Activated CD4-positive, alpha-beta memory T cell treated with anti-CD3 and anti-CD28 coated beads, Interleukin-2, amount 10 ng/mL, durations not matched to agents 7 days and 5 days (primary cell): ENCODE results near the gene STARD10. TPM values are rescaled to one million over a fixed set of nuclear protein-coding genes. Genes with fewer than 3 reads are reported as not detected.

Experiments
- CTCF ChIA-PET: fragments of 350-600 bp; sonication (Branson Sonifier 250); formaldehyde crosslinking; loops from one replicate; lab custom pipeline; 2021; ENCODE audit warnings: antibody characterized with exemption, inconsistent platforms; lab: Charles Lee
- POLR2A ChIA-PET: fragments of 350-600 bp; sonication (Branson Sonifier 250); formaldehyde crosslinking; loops from one replicate; lab custom pipeline; 2021; ENCODE audit warnings: antibody characterized with exemption; lab: Charles Lee
- DNase-seq: peaks from one replicate; pipeline ENCODE4 v3.0.0-alpha.2; 2020
- H3K27ac Mint-ChIP-seq: one replicate; pipeline ENCODE4 v1.8.0; 2021; ENCODE audit warnings: mild to moderate bottlenecking, mixed read lengths
- H3K27me3 Mint-ChIP-seq: one replicate; pipeline ENCODE4 v1.8.0; 2021; ENCODE audit warnings: mixed read lengths
- H3K36me3 Mint-ChIP-seq: one replicate; pipeline ENCODE4 v1.8.0; 2021; ENCODE audit warnings: low read depth, mixed read lengths
- H3K4me1 Mint-ChIP-seq: one replicate; pipeline ENCODE4 v1.8.0; 2021; ENCODE audit warnings: mixed read lengths
- H3K4me3 Mint-ChIP-seq: one replicate; pipeline ENCODE4 v1.8.0; 2021; ENCODE audit warnings: mild to moderate bottlenecking, mixed read lengths
- H3K9me3 Mint-ChIP-seq: one replicate; pipeline ENCODE4 v1.8.0; 2021; ENCODE audit warnings: mixed read lengths
- total RNA-seq, 2 experiments: library from RNA; stranded (reverse); gene quantifications; one replicate each; pipeline ENCODE4 v1.2.3, GENCODE V29; 2021

Gene STARD10
- total RNA-seq, 2 experiments from 2014 or later: 11.3 to 11.6 TPM

DNA sequence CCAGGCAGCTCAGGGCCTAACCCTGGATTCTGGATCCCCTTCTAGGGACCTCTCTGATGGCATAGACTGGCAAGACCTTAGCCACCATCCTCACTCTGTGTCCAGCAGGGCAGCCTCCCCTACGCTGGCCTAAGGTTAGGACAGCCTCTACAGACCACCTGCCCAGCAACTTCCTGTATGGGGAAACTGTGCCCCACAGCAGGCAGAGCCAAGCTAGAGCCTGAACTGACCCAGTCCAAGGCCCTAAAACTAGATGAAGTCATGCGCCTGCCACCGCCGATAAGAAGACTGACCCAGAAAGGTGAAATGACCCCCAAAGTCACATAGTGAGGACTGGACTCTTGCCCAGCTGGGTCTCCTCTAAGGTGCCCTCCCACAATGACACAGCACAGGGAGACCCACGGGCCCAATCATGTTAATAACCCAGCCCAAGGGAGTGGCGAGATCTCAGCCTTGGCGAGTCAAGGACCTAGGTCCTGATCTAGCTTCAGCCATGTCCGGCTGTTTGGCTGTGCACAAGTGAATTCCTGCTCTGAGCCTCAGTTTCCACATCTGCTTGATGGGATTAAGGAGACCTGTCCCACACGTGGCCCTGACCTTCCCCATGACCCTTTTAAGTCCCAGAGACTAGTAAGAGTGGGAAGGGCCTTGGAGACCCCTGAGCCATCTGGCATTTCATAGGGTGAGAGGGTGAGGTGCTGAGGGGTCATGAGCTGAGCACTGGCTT is 17.6 kb downstream of the STARD10 start:
- ChIA-PET POLR2A (interaction anchor here (1.2 to 1.4 kb wide), 2 partner anchors 10 to 51 kb away, joined by 3 to 4 read pairs; no protein-coding TSS in a partner anchor), CTCF (interaction anchor here (0.6 kb wide), 1 partner anchor 51 kb away, joined by 3 read pairs; no protein-coding TSS in a partner anchor)
- Mint-ChIP-seq H3K27ac (no peak overlapping the region), H3K4me3 (no peak overlapping the region), H3K36me3 (no peaks in the 10 kb centered on the region), H3K4me1 (peaks cover 6% of the 10 kb centered on the region), H3K9me3 (no peaks in the 10 kb centered on the region), H3K27me3 (peaks cover 11% of the 10 kb centered on the region)
- DNase-seq: no peak

- Mint-ChIP-seq H3K9me3 (no peaks in the 10 kb centered on the region), H3K36me3 (no peaks in the 10 kb centered on the region), H3K27me3 (peaks cover 8% of the 10 kb centered on the region), H3K27ac (no peak overlapping the region), H3K4me3 (no peak overlapping the region), H3K4me1 (peaks cover 6% of the 10 kb centered on the region)
- ChIA-PET POLR2A (interaction anchor here (1.2 to 1.4 kb wide), 2 partner anchors 11 to 50 kb away, joined by 3 to 4 read pairs; no protein-coding TSS in a partner anchor), CTCF (no interaction called here)
- no peak for DNase-seq
Observed at GRCh38 chr11:72775288-72776110, 18.3 kb downstream of the STARD10 start.

DNA sequence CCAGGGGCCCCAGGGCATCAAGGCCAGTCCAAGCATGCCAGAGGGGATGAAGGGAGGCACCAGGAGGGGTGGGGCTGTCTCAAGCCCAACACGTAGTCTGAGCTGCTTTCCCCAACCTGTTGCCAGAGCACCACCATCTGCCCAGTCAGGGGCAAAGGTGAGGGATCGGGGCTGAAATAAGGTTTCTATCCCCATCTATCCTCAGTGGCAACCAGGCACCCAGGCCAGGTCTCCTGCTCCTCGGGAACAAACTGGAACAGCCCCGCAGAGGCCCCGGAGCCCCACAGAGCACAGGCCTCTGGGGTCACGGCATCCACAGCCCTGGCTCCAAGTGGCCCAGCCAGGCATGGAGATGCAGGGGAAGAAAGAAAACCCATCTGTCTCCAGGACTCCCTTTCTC is 19.3 kb downstream of the STARD10 start:
- Mint-ChIP-seq H3K9me3 (no peaks in the 10 kb centered on the region), H3K36me3 (no peaks in the 10 kb centered on the region), H3K27ac (no peak overlapping the region), H3K4me1 (peaks cover 3% of the 10 kb centered on the region), H3K27me3 (peaks cover 1% of the 10 kb centered on the region), H3K4me3 (no peak overlapping the region)
- DNase-seq: no peak
- CTCF ChIA-PET: no interaction called here
- POLR2A ChIA-PET: no interaction called here

GRCh38 chr11:72773696-72774095 is 20.2 kb downstream of the STARD10 start:
- Mint-ChIP-seq H3K4me1 (peaks cover 3% of the 10 kb centered on the region), H3K27ac (no peak overlapping the region), H3K9me3 (no peaks in the 10 kb centered on the region), H3K27me3 (no peaks in the 10 kb centered on the region), H3K36me3 (no peaks in the 10 kb centered on the region), H3K4me3 (no peak overlapping the region)
- POLR2A ChIA-PET: interaction anchor here (1.1 kb wide), 1 partner anchor 9 kb away, joined by 3 read pairs; no protein-coding TSS in a partner anchor
- no peak for DNase-seq
- CTCF ChIA-PET: no interaction called here

GRCh38 chr11:72773291-72773690 is 20.6 kb downstream of the STARD10 start:
- CTCF ChIA-PET: no interaction called here
- POLR2A ChIA-PET: interaction anchor here (1.1 kb wide), 1 partner anchor 9 kb away, joined by 3 read pairs; no protein-coding TSS in a partner anchor
- Mint-ChIP-seq H3K36me3 (no peaks in the 10 kb centered on the region), H3K9me3 (no peaks in the 10 kb centered on the region), H3K27me3 (no peaks in the 10 kb centered on the region), H3K4me1 (peaks cover 3% of the 10 kb centered on the region), H3K27ac (no peak overlapping the region), H3K4me3 (no peak overlapping the region)
- no peak for DNase-seq

- DNase-seq: no peak
- H3K27ac Mint-ChIP-seq: no peak overlapping the region
- peaks cover 3% of the 10 kb centered on the region for H3K4me1 Mint-ChIP-seq
- H3K4me3 Mint-ChIP-seq: no peak overlapping the region
- no peaks in the 10 kb centered on the region for H3K27me3 Mint-ChIP-seq
- H3K9me3 Mint-ChIP-seq: no peaks in the 10 kb centered on the region
- H3K36me3 Mint-ChIP-seq: no peaks in the 10 kb centered on the region
- ChIA-PET POLR2A (no interaction called here), CTCF (no interaction called here)
Observed at GRCh38 chr11:72772059-72772458, 21.8 kb downstream of the STARD10 start.

DNA sequence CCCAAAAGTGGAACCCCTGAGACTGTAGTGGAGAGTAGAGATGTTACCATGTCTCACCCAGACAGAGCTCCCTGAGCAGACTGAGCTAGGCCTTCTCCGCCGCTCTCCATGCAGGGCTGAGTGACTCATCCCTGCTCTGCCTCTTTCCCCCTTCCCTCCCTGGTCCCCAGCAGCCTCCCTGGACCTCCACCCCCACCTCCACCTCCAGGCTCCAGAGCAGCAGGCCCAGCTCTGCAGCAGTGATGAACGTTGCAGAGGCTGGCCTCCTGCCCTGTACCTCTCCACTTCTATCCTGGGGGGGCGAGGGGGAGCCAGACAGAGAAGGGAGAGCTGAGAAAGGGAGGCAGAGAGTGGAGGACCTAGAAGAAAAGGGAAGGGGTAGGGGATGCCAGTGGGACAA is 22.3 kb downstream of the STARD10 start:
- H3K36me3 Mint-ChIP-seq: no peaks in the 10 kb centered on the region
- no peak overlapping the region for H3K27ac Mint-ChIP-seq
- CTCF ChIA-PET: no interaction called here
- DNase-seq: no peak
- H3K27me3 Mint-ChIP-seq: no peaks in the 10 kb centered on the region
- H3K4me1 Mint-ChIP-seq: peaks cover under 1% of the 10 kb centered on the region
- POLR2A ChIA-PET: interaction anchor here (1.2 kb wide), 1 partner anchor 9 kb away, joined by 5 read pairs; no protein-coding TSS in a partner anchor
- H3K9me3 Mint-ChIP-seq: no peaks in the 10 kb centered on the region
- H3K4me3 Mint-ChIP-seq: no peak overlapping the region

DNA sequence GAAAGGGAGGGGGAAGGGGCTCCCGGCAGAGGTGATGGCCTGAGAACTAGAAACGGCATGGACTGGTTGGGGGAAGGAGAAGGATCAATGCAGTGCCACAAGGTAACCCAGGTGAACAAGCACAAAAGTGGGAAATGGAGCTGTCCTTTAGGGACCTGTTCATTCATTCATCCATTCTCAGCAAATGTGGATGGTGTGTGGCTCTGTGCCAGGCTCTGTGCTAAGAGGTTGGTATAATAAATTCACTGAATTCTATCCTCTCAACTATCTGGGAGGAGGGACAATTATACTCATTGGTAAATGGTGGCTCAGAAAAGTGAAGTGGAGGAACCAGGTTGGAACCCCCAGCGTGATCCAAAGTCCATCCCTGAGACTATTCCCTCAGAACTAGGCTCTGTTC is 23.0 kb downstream of the STARD10 start:
- Mint-ChIP-seq H3K27ac (no peak overlapping the region), H3K36me3 (no peaks in the 10 kb centered on the region), H3K4me1 (no peaks in the 10 kb centered on the region), H3K27me3 (no peaks in the 10 kb centered on the region), H3K4me3 (no peak overlapping the region), H3K9me3 (no peaks in the 10 kb centered on the region)
- ChIA-PET CTCF (no interaction called here), POLR2A (interaction anchor here (1.2 kb wide), 1 partner anchor 10 kb away, joined by 5 read pairs; no protein-coding TSS in a partner anchor)
- DNase-seq: no peak

GRCh38 chr11:72769680-72770079 is 24.2 kb downstream of the STARD10 start:
- no peak overlapping the region for H3K27ac Mint-ChIP-seq
- no peaks in the 10 kb centered on the region for H3K9me3 Mint-ChIP-seq
- H3K36me3 Mint-ChIP-seq: no peaks in the 10 kb centered on the region
- H3K27me3 Mint-ChIP-seq: no peaks in the 10 kb centered on the region
- POLR2A ChIA-PET: no interaction called here
- CTCF ChIA-PET: no interaction called here
- H3K4me3 Mint-ChIP-seq: no peak overlapping the region
- no peak for DNase-seq
- H3K4me1 Mint-ChIP-seq: no peaks in the 10 kb centered on the region

- Mint-ChIP-seq H3K36me3 (no peaks in the 10 kb centered on the region), H3K4me1 (no peaks in the 10 kb centered on the region), H3K9me3 (no peaks in the 10 kb centered on the region), H3K4me3 (no peak overlapping the region), H3K27me3 (no peaks in the 10 kb centered on the region), H3K27ac (no peak overlapping the region)
- no peak for DNase-seq
- CTCF ChIA-PET: interaction anchor here (1.2 kb wide), 1 partner anchor 26 kb away, joined by 3 read pairs; no protein-coding TSS in a partner anchor
- POLR2A ChIA-PET: interaction anchor here (1.3 kb wide), 1 partner anchor 15 kb away, joined by 3 read pairs; no protein-coding TSS in a partner anchor
Observed at GRCh38 chr11:72768581-72768980, 25.3 kb downstream of the STARD10 start.

- ChIA-PET POLR2A (interaction anchor here (1.0 to 1.3 kb wide), 2 partner anchors 14 to 15 kb away, joined by 3 read pairs; no protein-coding TSS in a partner anchor), CTCF (interaction anchor here (0.6 kb wide), 1 partner anchor 388 kb away, joined by 3 read pairs; no protein-coding TSS in a partner anchor)
- Mint-ChIP-seq H3K27me3 (no peaks in the 10 kb centered on the region), H3K4me1 (peaks cover 11% of the 10 kb centered on the region), H3K9me3 (no peaks in the 10 kb centered on the region), H3K4me3 (no peak overlapping the region), H3K27ac (no peak overlapping the region), H3K36me3 (no peaks in the 10 kb centered on the region)
- no peak for DNase-seq
Observed at GRCh38 chr11:72767203-72768062, 26.4 kb downstream of the STARD10 start.

DNA sequence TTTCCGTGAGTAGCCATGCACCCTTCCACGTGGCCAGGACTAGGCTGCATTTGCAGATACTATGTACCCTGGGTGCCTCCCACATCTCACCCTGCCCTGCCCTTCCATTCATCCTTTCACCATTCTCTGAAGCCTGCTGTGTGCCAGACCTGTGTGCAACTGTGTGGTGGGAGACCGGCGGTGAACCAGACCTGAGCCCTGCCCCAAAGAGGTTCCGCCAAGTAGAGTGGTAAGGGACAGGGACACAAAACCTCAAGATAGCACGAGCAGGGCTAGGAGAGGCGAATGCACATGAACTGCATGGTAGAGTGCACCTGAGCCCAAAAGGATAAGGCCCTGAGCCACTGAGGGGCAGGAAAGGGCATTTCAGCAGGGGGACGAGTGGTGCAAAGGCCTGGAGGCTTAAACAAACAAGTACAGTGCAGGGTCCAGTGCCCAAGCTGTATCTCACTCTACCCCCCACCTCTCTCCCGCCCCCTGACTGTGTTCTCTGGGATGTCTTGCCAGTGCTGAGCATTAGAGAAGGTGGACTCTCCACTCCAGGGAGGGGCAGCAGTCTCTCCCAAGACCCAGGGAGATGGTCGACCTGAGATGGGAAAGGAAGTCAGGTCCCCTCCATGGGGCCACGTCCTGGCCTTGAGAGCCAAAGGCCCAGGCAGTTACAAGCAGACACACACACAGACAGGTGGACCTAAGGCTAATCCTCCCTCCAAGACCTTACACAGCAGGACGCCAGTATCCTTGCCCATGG is 27.5 kb downstream of the STARD10 start:
- DNase-seq: no peak
- ChIA-PET CTCF (interaction anchor here (0.6 to 1.6 kb wide), 2 partner anchors 26 to 389 kb away, joined by 3 to 6 read pairs; no protein-coding TSS in a partner anchor), POLR2A (no interaction called here)
- peaks cover 17% of the 10 kb centered on the region for H3K4me1 Mint-ChIP-seq
- H3K27ac Mint-ChIP-seq: no peak overlapping the region
- no peaks in the 10 kb centered on the region for H3K9me3 Mint-ChIP-seq
- H3K36me3 Mint-ChIP-seq: no peaks in the 10 kb centered on the region
- H3K27me3 Mint-ChIP-seq: no peaks in the 10 kb centered on the region
- H3K4me3 Mint-ChIP-seq: no peak overlapping the region
